ENCODE measurements around the gene ZC3H12C.

ZC3H12C gene

GRCh38 chr11:110096496-110096895 is 3.3 kb downstream of the ZC3H12C start:
- no peaks in the 10 kb centered on the region for H3K4me1 ChIP-seq (ENCODE audit: control insufficient read depth, insufficient read depth, low read length, poor library complexity, severe bottlenecking)
- H3K27me3 ChIP-seq (replicated peaks; ENCODE audit: control insufficient read depth, insufficient read depth, low read length, poor library complexity, severe bottlenecking): peaks cover 7% of the 10 kb centered on the region
- H3K9me3 ChIP-seq (ENCODE audit: control insufficient read depth, low read length): no peaks in the 10 kb centered on the region
- no peak for DNase-seq
- H3K4me3 ChIP-seq (ENCODE audit: insufficient read depth, low read depth, low read length, poor library complexity, severe bottlenecking): no peak overlapping the region
- H3K27ac ChIP-seq (ENCODE audit: insufficient read depth, low read length, poor library complexity, severe bottlenecking): no peak overlapping the region
- no peaks in the 10 kb centered on the region for H3K36me3 ChIP-seq (ENCODE audit: control insufficient read depth, insufficient read depth, low read length)

GRCh38 chr11:110097459-110098012 is 4.3 kb downstream of the ZC3H12C start:
- Histone ChIP-seq H3K36me3 (ENCODE audit: control insufficient read depth, insufficient read depth, low read length) (no peaks in the 10 kb centered on the region), H3K4me3 (ENCODE audit: insufficient read depth, low read depth, low read length, poor library complexity, severe bottlenecking) (no peak overlapping the region), H3K4me1 (ENCODE audit: control insufficient read depth, insufficient read depth, low read length, poor library complexity, severe bottlenecking) (no peaks in the 10 kb centered on the region), H3K27me3 (replicated peaks; ENCODE audit: control insufficient read depth, insufficient read depth, low read length, poor library complexity, severe bottlenecking) (peaks cover 7% of the 10 kb centered on the region), H3K9me3 (ENCODE audit: control insufficient read depth, low read length) (no peaks in the 10 kb centered on the region), H3K27ac (ENCODE audit: insufficient read depth, low read length, poor library complexity, severe bottlenecking) (no peak overlapping the region)
- no peak for DNase-seq

- H3K27me3 ChIP-seq (replicated peaks; ENCODE audit: control insufficient read depth, insufficient read depth, low read length, poor library complexity, severe bottlenecking): peaks cover 6% of the 10 kb centered on the region
- H3K4me1 ChIP-seq (ENCODE audit: control insufficient read depth, insufficient read depth, low read length, poor library complexity, severe bottlenecking): no peaks in the 10 kb centered on the region
Measured at GRCh38 chr11:110098645-110099044, 5.5 kb downstream of the ZC3H12C start.

GRCh38 chr11:110100476-110101240 is 7.5 kb downstream of the ZC3H12C start:
- Histone ChIP-seq H3K36me3 (ENCODE audit: control insufficient read depth, insufficient read depth, low read length) (no peaks in the 10 kb centered on the region), H3K27ac (ENCODE audit: insufficient read depth, low read length, poor library complexity, severe bottlenecking) (no peak overlapping the region), H3K9me3 (ENCODE audit: control insufficient read depth, low read length) (no peaks in the 10 kb centered on the region), H3K4me1 (ENCODE audit: control insufficient read depth, insufficient read depth, low read length, poor library complexity, severe bottlenecking) (no peaks in the 10 kb centered on the region), H3K27me3 (replicated peaks; ENCODE audit: control insufficient read depth, insufficient read depth, low read length, poor library complexity, severe bottlenecking) (no peaks in the 10 kb centered on the region), H3K4me3 (ENCODE audit: insufficient read depth, low read depth, low read length, poor library complexity, severe bottlenecking) (no peak overlapping the region)
- DNase-seq: no peak

More at GRCh38 chr11:110098645-110099044, 5.5 kb downstream of the ZC3H12C start:
- Histone ChIP-seq H3K27ac (ENCODE audit: insufficient read depth, low read length, poor library complexity, severe bottlenecking) (no peak overlapping the region), H3K4me3 (ENCODE audit: insufficient read depth, low read depth, low read length, poor library complexity, severe bottlenecking) (no peak overlapping the region), H3K9me3 (ENCODE audit: control insufficient read depth, low read length) (no peaks in the 10 kb centered on the region), H3K36me3 (ENCODE audit: control insufficient read depth, insufficient read depth, low read length) (no peaks in the 10 kb centered on the region)
- no peak for DNase-seq

- Histone ChIP-seq H3K4me1 (ENCODE audit: control insufficient read depth, insufficient read depth, low read length, poor library complexity, severe bottlenecking) (no peaks in the 10 kb centered on the region), H3K36me3 (ENCODE audit: control insufficient read depth, insufficient read depth, low read length) (no peaks in the 10 kb centered on the region), H3K4me3 (ENCODE audit: insufficient read depth, low read depth, low read length, poor library complexity, severe bottlenecking) (no peak overlapping the region), H3K9me3 (ENCODE audit: control insufficient read depth, low read length) (no peaks in the 10 kb centered on the region), H3K27ac (ENCODE audit: insufficient read depth, low read length, poor library complexity, severe bottlenecking) (no peak overlapping the region), H3K27me3 (replicated peaks; ENCODE audit: control insufficient read depth, insufficient read depth, low read length, poor library complexity, severe bottlenecking) (no peaks in the 10 kb centered on the region)
- no peak for DNase-seq
Measured at GRCh38 chr11:110106713-110107274, 13.6 kb downstream of the ZC3H12C start.

GRCh38 chr11:110110854-110111253 is 17.7 kb downstream of the ZC3H12C start:
- H3K9me3 ChIP-seq (ENCODE audit: control insufficient read depth, low read length): no peaks in the 10 kb centered on the region
- H3K4me1 ChIP-seq (ENCODE audit: control insufficient read depth, insufficient read depth, low read length, poor library complexity, severe bottlenecking): no peaks in the 10 kb centered on the region
- no peak for DNase-seq
- H3K27ac ChIP-seq (ENCODE audit: insufficient read depth, low read length, poor library complexity, severe bottlenecking): no peak overlapping the region
- peaks cover 3% of the 10 kb centered on the region for H3K27me3 ChIP-seq (replicated peaks; ENCODE audit: control insufficient read depth, insufficient read depth, low read length, poor library complexity, severe bottlenecking)
- H3K36me3 ChIP-seq (ENCODE audit: control insufficient read depth, insufficient read depth, low read length): no peaks in the 10 kb centered on the region
- no peak overlapping the region for H3K4me3 ChIP-seq (ENCODE audit: insufficient read depth, low read depth, low read length, poor library complexity, severe bottlenecking)

- H3K36me3 ChIP-seq (ENCODE audit: control insufficient read depth, insufficient read depth, low read length): no peaks in the 10 kb centered on the region
- H3K27ac ChIP-seq (ENCODE audit: insufficient read depth, low read length, poor library complexity, severe bottlenecking): no peak overlapping the region
- no peak overlapping the region for H3K4me3 ChIP-seq (ENCODE audit: insufficient read depth, low read depth, low read length, poor library complexity, severe bottlenecking)
- DNase-seq: no peak
- H3K9me3 ChIP-seq (ENCODE audit: control insufficient read depth, low read length): no peaks in the 10 kb centered on the region
- H3K27me3 ChIP-seq (replicated peaks; ENCODE audit: control insufficient read depth, insufficient read depth, low read length, poor library complexity, severe bottlenecking): peaks cover 3% of the 10 kb centered on the region
- no peaks in the 10 kb centered on the region for H3K4me1 ChIP-seq (ENCODE audit: control insufficient read depth, insufficient read depth, low read length, poor library complexity, severe bottlenecking)
Measured at GRCh38 chr11:110112457-110112856, 19.3 kb downstream of the ZC3H12C start.

- H3K9me3 ChIP-seq (ENCODE audit: control insufficient read depth, low read length): no peaks in the 10 kb centered on the region
- peaks cover 3% of the 10 kb centered on the region for H3K27me3 ChIP-seq (replicated peaks; ENCODE audit: control insufficient read depth, insufficient read depth, low read length, poor library complexity, severe bottlenecking)
- no peak overlapping the region for H3K4me3 ChIP-seq (ENCODE audit: insufficient read depth, low read depth, low read length, poor library complexity, severe bottlenecking)
- DNase-seq: no peak
- no peak overlapping the region for H3K27ac ChIP-seq (ENCODE audit: insufficient read depth, low read length, poor library complexity, severe bottlenecking)
- H3K4me1 ChIP-seq (ENCODE audit: control insufficient read depth, insufficient read depth, low read length, poor library complexity, severe bottlenecking): no peaks in the 10 kb centered on the region
- H3K36me3 ChIP-seq (ENCODE audit: control insufficient read depth, insufficient read depth, low read length): no peaks in the 10 kb centered on the region
Measured at GRCh38 chr11:110113505-110113904, 20.3 kb downstream of the ZC3H12C start.

GRCh38 chr11:110113973-110114372 is 20.8 kb downstream of the ZC3H12C start:
- DNase-seq: no peak
- Histone ChIP-seq H3K36me3 (ENCODE audit: control insufficient read depth, insufficient read depth, low read length) (no peaks in the 10 kb centered on the region), H3K9me3 (ENCODE audit: control insufficient read depth, low read length) (no peaks in the 10 kb centered on the region), H3K27ac (ENCODE audit: insufficient read depth, low read length, poor library complexity, severe bottlenecking) (no peak overlapping the region), H3K4me3 (ENCODE audit: insufficient read depth, low read depth, low read length, poor library complexity, severe bottlenecking) (no peak overlapping the region), H3K27me3 (replicated peaks; ENCODE audit: control insufficient read depth, insufficient read depth, low read length, poor library complexity, severe bottlenecking) (peaks cover 3% of the 10 kb centered on the region), H3K4me1 (ENCODE audit: control insufficient read depth, insufficient read depth, low read length, poor library complexity, severe bottlenecking) (no peaks in the 10 kb centered on the region)

- no peak for DNase-seq
- Histone ChIP-seq H3K27ac (ENCODE audit: insufficient read depth, low read length, poor library complexity, severe bottlenecking) (no peak overlapping the region), H3K27me3 (replicated peaks; ENCODE audit: control insufficient read depth, insufficient read depth, low read length, poor library complexity, severe bottlenecking) (peaks cover under 1% of the 10 kb centered on the region), H3K36me3 (ENCODE audit: control insufficient read depth, insufficient read depth, low read length) (no peaks in the 10 kb centered on the region), H3K4me3 (ENCODE audit: insufficient read depth, low read depth, low read length, poor library complexity, severe bottlenecking) (no peak overlapping the region), H3K9me3 (ENCODE audit: control insufficient read depth, low read length) (no peaks in the 10 kb centered on the region), H3K4me1 (ENCODE audit: control insufficient read depth, insufficient read depth, low read length, poor library complexity, severe bottlenecking) (no peaks in the 10 kb centered on the region)
Measured at GRCh38 chr11:110119317-110119716, 26.1 kb downstream of the ZC3H12C start.

Measured in effector memory CD4-positive, alpha-beta T cell (primary cell).